ENCODE results near the gene KNSTRN. TPM values are rescaled to one million over a fixed set of nuclear protein-coding genes. Genes with fewer than 3 reads are reported as not detected.

KNSTRN gene
- total and polyA plus RNA-seq, 2 of the 13 experiments (the other 11 are each of a cell fraction or from before 2014, with no cell fraction given) = 20.3 to 62.3 TPM

DNA sequence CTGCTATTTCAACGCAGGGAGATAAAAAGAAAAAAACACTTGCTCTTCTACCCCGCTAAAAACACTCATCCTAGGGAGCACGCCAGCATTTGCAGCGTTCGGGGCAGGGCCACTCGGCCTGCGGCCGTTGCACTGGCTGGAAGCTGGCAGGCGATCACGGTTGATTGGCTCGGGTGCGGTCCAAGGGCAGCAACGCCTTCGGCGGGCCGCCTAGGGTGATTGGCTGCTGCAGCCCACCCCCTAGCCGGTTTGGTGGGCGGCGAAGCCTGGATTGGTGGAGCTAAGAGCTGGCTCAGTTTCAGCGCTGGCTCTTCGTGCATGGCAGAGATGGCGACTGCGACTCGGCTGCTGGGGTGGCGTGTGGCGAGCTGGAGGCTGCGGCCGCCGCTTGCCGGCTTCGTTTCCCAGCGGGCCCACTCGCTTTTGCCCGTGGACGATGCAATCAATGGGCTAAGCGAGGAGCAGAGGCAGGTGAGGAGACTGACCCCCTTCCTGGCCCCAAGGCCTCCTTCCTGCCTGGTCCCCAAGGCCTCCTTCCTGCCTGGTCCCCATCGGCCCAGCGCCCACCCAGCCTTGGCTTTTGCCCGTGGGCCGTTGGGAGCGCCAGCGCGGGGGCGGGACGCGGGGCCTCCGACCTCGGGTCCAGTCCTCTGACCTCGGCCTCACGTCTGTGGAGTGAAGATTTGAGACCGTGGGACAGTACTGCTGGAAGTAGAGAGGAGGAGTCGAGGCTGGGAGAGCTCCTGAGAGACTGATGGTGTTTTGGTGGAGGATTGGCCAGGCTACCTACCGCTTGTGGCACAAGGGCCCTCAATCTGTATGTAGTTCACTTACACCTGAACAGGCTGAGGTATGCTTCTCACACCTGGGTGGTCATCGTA is 23.2 kb downstream of the KNSTRN start, which contains the start of gene IVD (continued):
- TF ChIP-seq, protein P1, sequence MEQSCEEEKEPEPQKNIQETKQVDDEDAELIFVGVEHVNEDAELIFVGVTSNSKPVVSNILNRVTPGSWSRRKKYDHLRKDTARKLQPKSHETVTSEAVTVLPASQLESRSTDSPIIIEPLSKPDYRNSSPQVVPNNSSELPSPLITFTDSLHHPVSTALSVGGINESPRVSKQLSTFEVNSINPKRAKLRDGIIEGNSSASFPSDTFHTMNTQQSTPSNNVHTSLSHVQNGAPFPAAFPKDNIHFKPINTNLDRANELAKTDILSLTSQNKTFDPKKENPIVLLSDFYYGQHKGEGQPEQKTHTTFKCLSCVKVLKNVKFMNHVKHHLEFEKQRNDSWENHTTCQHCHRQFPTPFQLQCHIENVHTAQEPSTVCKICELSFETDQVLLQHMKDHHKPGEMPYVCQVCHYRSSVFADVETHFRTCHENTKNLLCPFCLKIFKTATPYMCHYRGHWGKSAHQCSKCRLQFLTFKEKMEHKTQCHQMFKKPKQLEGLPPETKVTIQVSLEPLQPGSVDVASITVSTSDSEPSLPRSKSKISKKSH (CRISPR knock-in tag; IDR thresholded peaks at IDR 0.05; ENCODE audit: borderline replicate concordance) = peak; percentile 84; the same call in 1 of the 2 replicates
- TF ChIP-seq YEATS4 (CRISPR knock-in tag; IDR thresholded peaks at IDR 0.05; ENCODE audit: borderline replicate concordance) = peak; percentile 65
- TF ChIP-seq, protein P2, sequence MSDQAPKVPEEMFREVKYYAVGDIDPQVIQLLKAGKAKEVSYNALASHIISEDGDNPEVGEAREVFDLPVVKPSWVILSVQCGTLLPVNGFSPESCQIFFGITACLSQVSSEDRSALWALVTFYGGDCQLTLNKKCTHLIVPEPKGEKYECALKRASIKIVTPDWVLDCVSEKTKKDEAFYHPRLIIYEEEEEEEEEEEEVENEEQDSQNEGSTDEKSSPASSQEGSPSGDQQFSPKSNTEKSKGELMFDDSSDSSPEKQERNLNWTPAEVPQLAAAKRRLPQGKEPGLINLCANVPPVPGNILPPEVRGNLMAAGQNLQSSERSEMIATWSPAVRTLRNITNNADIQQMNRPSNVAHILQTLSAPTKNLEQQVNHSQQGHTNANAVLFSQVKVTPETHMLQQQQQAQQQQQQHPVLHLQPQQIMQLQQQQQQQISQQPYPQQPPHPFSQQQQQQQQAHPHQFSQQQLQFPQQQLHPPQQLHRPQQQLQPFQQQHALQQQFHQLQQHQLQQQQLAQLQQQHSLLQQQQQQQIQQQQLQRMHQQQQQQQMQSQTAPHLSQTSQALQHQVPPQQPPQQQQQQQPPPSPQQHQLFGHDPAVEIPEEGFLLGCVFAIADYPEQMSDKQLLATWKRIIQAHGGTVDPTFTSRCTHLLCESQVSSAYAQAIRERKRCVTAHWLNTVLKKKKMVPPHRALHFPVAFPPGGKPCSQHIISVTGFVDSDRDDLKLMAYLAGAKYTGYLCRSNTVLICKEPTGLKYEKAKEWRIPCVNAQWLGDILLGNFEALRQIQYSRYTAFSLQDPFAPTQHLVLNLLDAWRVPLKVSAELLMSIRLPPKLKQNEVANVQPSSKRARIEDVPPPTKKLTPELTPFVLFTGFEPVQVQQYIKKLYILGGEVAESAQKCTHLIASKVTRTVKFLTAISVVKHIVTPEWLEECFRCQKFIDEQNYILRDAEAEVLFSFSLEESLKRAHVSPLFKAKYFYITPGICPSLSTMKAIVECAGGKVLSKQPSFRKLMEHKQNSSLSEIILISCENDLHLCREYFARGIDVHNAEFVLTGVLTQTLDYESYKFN (CRISPR knock-in tag; conservative IDR thresholded peaks at IDR 0.05) = no peak
- 0 out of 2 replicates have a peak, but pooled peaks have one; percentile 71 for TF ChIP-seq ZNF33B (CRISPR knock-in tag; IDR thresholded peaks at IDR 0.05)
- TF ChIP-seq, protein P3, sequence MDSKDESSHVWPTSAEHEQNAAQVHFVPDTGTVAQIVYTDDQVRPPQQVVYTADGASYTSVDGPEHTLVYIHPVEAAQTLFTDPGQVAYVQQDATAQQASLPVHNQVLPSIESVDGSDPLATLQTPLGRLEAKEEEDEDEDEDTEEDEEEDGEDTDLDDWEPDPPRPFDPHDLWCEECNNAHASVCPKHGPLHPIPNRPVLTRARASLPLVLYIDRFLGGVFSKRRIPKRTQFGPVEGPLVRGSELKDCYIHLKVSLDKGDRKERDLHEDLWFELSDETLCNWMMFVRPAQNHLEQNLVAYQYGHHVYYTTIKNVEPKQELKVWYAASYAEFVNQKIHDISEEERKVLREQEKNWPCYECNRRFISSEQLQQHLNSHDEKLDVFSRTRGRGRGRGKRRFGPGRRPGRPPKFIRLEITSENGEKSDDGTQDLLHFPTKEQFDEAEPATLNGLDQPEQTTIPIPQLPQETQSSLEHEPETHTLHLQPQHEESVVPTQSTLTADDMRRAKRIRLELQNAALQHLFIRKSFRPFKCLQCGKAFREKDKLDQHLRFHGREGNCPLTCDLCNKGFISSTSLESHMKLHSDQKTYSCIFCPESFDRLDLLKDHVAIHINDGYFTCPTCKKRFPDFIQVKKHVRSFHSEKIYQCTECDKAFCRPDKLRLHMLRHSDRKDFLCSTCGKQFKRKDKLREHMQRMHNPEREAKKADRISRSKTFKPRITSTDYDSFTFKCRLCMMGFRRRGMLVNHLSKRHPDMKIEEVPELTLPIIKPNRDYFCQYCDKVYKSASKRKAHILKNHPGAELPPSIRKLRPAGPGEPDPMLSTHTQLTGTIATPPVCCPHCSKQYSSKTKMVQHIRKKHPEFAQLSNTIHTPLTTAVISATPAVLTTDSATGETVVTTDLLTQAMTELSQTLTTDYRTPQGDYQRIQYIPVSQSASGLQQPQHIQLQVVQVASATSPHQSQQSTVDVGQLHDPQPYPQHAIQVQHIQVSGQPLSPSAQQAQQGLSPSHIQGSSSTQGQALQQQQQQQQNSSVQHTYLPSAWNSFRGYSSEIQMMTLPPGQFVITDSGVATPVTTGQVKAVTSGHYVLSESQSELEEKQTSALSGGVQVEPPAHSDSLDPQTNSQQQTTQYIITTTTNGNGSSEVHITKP (CRISPR knock-in tag; IDR thresholded peaks at IDR 0.05; ENCODE audit: low read depth) = 0 out of 2 replicates have a peak, but pooled peaks have one; percentile 31
- peak; percentile 24; the same call in 1 of the 2 replicates for TF ChIP-seq KDM5A (IDR thresholded peaks at IDR 0.05; ENCODE audit: borderline replicate concordance, low read length)
- TF ChIP-seq, protein P4, sequence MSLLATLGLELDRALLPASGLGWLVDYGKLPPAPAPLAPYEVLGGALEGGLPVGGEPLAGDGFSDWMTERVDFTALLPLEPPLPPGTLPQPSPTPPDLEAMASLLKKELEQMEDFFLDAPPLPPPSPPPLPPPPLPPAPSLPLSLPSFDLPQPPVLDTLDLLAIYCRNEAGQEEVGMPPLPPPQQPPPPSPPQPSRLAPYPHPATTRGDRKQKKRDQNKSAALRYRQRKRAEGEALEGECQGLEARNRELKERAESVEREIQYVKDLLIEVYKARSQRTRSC (CRISPR knock-in tag; IDR thresholded peaks at IDR 0.05; ENCODE audit: low read depth) = 0 out of 2 replicates have a peak, but pooled peaks have one; percentile 4
- no peak; the same call in 1 of the 2 replicates for TF ChIP-seq ZNF616 (CRISPR knock-in tag; IDR thresholded peaks at IDR 0.05; ENCODE audit: low read depth)
- TF ChIP-seq MAFK (conservative IDR thresholded peaks at IDR 0.05 in 1 of 2, IDR thresholded peaks at IDR 0.05 in 1 of 2; ENCODE audit: low read length in 2 of 2) = no peak
- no peak; the same call in 1 of the 2 replicates for TF ChIP-seq MAF1 (CRISPR knock-in tag; IDR thresholded peaks at IDR 0.05; ENCODE audit: borderline replicate concordance)
- TF ChIP-seq ASH2L (IDR thresholded peaks at IDR 0.05; ENCODE audit: insufficient read length, low read depth, low read length) = peak; percentile 77
- TF ChIP-seq, protein P5, sequence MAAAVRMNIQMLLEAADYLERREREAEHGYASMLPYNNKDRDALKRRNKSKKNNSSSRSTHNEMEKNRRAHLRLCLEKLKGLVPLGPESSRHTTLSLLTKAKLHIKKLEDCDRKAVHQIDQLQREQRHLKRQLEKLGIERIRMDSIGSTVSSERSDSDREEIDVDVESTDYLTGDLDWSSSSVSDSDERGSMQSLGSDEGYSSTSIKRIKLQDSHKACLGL (CRISPR knock-in tag; IDR thresholded peaks at IDR 0.05) = peak; percentile 65; the same call in 1 of the 2 replicates
- TF ChIP-seq, protein P6, sequence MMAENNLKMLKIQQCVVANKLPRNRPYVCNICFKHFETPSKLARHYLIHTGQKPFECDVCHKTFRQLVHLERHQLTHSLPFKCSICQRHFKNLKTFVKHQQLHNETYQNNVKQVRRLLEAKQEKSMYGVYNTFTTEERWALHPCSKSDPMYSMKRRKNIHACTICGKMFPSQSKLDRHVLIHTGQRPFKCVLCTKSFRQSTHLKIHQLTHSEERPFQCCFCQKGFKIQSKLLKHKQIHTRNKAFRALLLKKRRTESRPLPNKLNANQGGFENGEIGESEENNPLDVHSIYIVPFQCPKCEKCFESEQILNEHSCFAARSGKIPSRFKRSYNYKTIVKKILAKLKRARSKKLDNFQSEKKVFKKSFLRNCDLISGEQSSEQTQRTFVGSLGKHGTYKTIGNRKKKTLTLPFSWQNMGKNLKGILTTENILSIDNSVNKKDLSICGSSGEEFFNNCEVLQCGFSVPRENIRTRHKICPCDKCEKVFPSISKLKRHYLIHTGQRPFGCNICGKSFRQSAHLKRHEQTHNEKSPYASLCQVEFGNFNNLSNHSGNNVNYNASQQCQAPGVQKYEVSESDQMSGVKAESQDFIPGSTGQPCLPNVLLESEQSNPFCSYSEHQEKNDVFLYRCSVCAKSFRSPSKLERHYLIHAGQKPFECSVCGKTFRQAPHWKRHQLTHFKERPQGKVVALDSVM (CRISPR knock-in tag; IDR thresholded peaks at IDR 0.05) = peak; percentile 82
